ENCODE data around the gene CDH13. TPM values are rescaled to one million over a fixed set of nuclear protein-coding genes. Genes with fewer than 3 reads are reported as not detected.

CDH13 gene
- total and polyA plus RNA-seq, 9 of the 15 experiments (the other 6 are each of a cell fraction or from before 2014, with no cell fraction given) = 0.03 TPM; not detected in 8

DNA sequence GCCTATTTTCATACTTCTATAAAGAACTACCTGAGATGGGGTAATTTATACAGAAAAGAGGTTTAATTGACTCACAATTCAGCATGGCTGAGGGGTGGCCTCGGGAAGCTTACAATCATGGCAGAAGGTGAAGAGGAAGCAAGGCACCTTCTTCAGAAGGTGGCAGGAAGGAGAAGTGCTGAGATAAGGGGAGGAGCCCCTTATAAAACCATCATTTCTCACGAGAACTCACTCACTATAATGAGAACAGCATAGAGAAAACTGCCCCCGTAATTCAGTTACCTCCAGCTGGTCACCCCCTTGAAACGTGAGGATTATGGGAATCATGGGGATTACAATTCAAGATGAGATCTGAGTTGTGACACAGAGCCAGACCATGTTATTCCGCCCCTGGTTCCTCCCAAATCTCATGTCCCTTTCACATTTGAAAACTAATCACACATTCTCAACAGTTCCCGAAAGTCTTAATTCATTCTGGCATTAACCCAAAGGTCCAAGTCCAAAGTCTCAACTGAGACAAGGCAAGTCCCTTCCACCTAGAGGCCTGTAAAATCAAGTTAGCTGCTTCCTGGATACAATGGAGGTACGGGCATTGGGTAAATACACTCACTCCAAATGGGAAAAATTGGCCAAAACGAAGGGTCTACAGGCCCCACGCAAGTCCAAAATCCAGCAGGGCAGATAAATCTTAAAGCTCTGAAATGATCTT lies 237.7 kb downstream of the CDH13 start:
- Histone ChIP-seq H3K9me3 (replicated peaks; ENCODE audit: control insufficient read depth, insufficient read depth, low read depth, low read length) (no peaks in the 10 kb centered on the region; the same call in 1 of the 2 replicates), H4K20me1 (replicated peaks; ENCODE audit: control insufficient read depth, insufficient read depth, low read length) (no peaks in the 10 kb centered on the region), H3K36me3 (ENCODE audit: control insufficient read depth, insufficient read depth, low read length) (no peaks in the 10 kb centered on the region), H3K4me2 (ENCODE audit: insufficient read depth, low read length) (no peak overlapping the region), H3K27ac (ENCODE audit: extremely low read depth, low read depth, low read length) (no peak overlapping the region), H3K9me1 (ENCODE audit: control insufficient read depth, insufficient read depth, low read length) (no peaks in the 10 kb centered on the region), H3K79me2 (ENCODE audit: control insufficient read depth, insufficient read depth, low read length) (no peaks in the 10 kb centered on the region), H3K4me1 (replicated peaks in 1 of 2; ENCODE audit: control insufficient read depth in 2 of 2, insufficient read depth in 2 of 2, low read length in 2 of 2) (no peaks in the 10 kb centered on the region), H2AFZ (ENCODE audit: low read depth, low read length) (no peak overlapping the region), H3K9ac (ENCODE audit: insufficient read depth in 1 of 2, low read depth in 2 of 2, low read length in 2 of 2) (no peak overlapping the region), H3K27me3 (ENCODE audit: control insufficient read depth in 2 of 2, insufficient read depth in 2 of 2, low read length in 2 of 2) (no peaks in the 10 kb centered on the region), H3K4me3 (no peak overlapping the region)
- intact Hi-C loops (cut with micrococcal nuclease) = no loop called here
- ATAC-seq = no peak
- BruUV-seq (replicated peaks) = no TSS peak
- no peak for FAIRE-seq
- DNase-seq (ENCODE audit: extremely low read depth in 1 of 4, low spot score in 3 of 4) = no peak
- in situ Hi-C loops (cut with MboI) = no loop called here
- ChIA-PET CTCF (ENCODE audit: low intra/inter-chr PET ratio) (no interaction called here), POLR2A (no interaction called here)
- 0% methylated on average over 9 of the region's 9 CpGs for WGBS (ENCODE audit: insufficient coverage, low coverage, missing lambda C conversion rate)
- no peak for TF ChIP-seq HOXB6 (CRISPR knock-in tag; IDR thresholded peaks at IDR 0.05; ENCODE audit: borderline replicate concordance)
- no peak for TF ChIP-seq CEBPB (tag; IDR thresholded peaks at IDR 0.05)
- TF ChIP-seq, protein P1, sequence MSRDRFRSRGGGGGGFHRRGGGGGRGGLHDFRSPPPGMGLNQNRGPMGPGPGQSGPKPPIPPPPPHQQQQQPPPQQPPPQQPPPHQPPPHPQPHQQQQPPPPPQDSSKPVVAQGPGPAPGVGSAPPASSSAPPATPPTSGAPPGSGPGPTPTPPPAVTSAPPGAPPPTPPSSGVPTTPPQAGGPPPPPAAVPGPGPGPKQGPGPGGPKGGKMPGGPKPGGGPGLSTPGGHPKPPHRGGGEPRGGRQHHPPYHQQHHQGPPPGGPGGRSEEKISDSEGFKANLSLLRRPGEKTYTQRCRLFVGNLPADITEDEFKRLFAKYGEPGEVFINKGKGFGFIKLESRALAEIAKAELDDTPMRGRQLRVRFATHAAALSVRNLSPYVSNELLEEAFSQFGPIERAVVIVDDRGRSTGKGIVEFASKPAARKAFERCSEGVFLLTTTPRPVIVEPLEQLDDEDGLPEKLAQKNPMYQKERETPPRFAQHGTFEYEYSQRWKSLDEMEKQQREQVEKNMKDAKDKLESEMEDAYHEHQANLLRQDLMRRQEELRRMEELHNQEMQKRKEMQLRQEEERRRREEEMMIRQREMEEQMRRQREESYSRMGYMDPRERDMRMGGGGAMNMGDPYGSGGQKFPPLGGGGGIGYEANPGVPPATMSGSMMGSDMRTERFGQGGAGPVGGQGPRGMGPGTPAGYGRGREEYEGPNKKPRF (IDR thresholded peaks at IDR 0.05; ENCODE audit: low read depth, low read length) = no peak
- TF ChIP-seq NELFE (IDR thresholded peaks at IDR 0.05; ENCODE audit: insufficient read depth, insufficient read length) = no peak
- no peak for TF ChIP-seq NRF1 (conservative IDR thresholded peaks at IDR 0.05 in 1 of 2, IDR thresholded peaks at IDR 0.05 in 1 of 2)
- no peak for TF ChIP-seq NR3C1 (CRISPR knock-in tag; IDR thresholded peaks at IDR 0.05)
- TF ChIP-seq, protein P2, sequence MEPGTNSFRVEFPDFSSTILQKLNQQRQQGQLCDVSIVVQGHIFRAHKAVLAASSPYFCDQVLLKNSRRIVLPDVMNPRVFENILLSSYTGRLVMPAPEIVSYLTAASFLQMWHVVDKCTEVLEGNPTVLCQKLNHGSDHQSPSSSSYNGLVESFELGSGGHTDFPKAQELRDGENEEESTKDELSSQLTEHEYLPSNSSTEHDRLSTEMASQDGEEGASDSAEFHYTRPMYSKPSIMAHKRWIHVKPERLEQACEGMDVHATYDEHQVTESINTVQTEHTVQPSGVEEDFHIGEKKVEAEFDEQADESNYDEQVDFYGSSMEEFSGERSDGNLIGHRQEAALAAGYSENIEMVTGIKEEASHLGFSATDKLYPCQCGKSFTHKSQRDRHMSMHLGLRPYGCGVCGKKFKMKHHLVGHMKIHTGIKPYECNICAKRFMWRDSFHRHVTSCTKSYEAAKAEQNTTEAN (CRISPR knock-in tag; IDR thresholded peaks at IDR 0.05) = no peak
- no peak for TF ChIP-seq ZNF253 (CRISPR knock-in tag; conservative IDR thresholded peaks at IDR 0.05)
- TF ChIP-seq MXD1 (CRISPR knock-in tag; IDR thresholded peaks at IDR 0.05; ENCODE audit: borderline replicate concordance, poor library complexity, severe bottlenecking) = no peak
- TF ChIP-seq SRSF9 (IDR thresholded peaks at IDR 0.05; ENCODE audit: borderline replicate concordance, low read depth, low read length) = no peak

All from K562 (cell line).